Measurements from ENCODE around the gene NDRG4. TPM values are rescaled to one million over a fixed set of nuclear protein-coding genes. Genes with fewer than 3 reads are reported as not detected.

The NDRG4 gene
- total RNA-seq, 1 donor from 2014 or later, result 677 TPM

GRCh38 chr16:58506241-58507194 is 6.6 kb downstream of the NDRG4 start:
- peaks cover 8% of the 10 kb centered on the region for H3K4me1 Mint-ChIP-seq (ENCODE audit: low read depth, unreplicated experiment)
- no peaks in the 10 kb centered on the region for H3K36me3 Mint-ChIP-seq (ENCODE audit: unreplicated experiment)
- no peak overlapping the region for H3K27ac Mint-ChIP-seq (ENCODE audit: unreplicated experiment)
- TF ChIP-seq, protein P1, sequence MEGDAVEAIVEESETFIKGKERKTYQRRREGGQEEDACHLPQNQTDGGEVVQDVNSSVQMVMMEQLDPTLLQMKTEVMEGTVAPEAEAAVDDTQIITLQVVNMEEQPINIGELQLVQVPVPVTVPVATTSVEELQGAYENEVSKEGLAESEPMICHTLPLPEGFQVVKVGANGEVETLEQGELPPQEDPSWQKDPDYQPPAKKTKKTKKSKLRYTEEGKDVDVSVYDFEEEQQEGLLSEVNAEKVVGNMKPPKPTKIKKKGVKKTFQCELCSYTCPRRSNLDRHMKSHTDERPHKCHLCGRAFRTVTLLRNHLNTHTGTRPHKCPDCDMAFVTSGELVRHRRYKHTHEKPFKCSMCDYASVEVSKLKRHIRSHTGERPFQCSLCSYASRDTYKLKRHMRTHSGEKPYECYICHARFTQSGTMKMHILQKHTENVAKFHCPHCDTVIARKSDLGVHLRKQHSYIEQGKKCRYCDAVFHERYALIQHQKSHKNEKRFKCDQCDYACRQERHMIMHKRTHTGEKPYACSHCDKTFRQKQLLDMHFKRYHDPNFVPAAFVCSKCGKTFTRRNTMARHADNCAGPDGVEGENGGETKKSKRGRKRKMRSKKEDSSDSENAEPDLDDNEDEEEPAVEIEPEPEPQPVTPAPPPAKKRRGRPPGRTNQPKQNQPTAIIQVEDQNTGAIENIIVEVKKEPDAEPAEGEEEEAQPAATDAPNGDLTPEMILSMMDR (IDR thresholded peaks at IDR 0.05; ENCODE audit: partially characterized antibody, unreplicated experiment), result no peak
- H3K27me3 Mint-ChIP-seq (ENCODE audit: unreplicated experiment), result peaks cover 9% of the 10 kb centered on the region
- peaks cover 10% of the 10 kb centered on the region for H3K9me3 Mint-ChIP-seq (ENCODE audit: unreplicated experiment)
- no peak for DNase-seq
- no peak overlapping the region for H3K4me3 Mint-ChIP-seq (ENCODE audit: unreplicated experiment)

DNA sequence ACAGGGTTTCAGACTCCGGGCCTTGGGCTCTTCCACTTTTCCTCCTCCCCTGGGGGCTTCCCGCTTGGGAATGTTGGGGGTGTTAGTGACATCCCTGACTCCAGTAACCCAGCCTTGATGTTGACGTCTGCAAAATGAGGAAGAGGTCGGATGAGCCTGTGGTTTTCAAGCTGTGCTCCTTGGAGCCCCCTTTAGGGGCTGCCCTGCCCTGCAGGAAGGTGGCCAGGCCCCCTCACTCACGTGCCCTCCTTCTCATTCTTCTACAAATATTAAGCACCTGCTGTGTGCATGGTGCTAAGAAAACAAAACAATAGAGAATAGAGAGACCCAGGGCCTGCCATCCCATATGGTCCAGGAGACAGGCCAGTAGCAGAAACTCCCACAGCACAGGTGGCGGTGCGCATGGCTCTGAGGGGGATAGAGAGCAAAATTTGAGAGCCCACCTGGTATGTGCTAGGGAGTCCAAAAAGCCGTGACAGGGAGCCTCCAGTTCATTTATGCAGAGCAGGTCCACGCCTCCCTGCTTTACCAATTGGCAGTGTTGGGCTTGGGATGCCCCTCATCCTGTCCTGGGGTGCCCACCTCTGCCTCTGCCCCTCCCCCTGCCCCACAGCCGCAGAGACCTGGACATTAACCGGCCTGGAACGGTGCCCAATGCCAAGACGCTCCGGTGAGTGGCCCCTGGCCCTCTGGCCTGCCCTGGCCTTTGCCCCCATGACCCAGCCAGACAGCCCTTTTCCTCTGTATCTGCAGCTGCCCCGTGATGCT is 7.4 kb downstream of the NDRG4 start:
- Mint-ChIP-seq H3K27ac (ENCODE audit: unreplicated experiment) (no peak overlapping the region), H3K27me3 (ENCODE audit: unreplicated experiment) (peaks cover 12% of the 10 kb centered on the region), H3K9me3 (ENCODE audit: unreplicated experiment) (peaks cover 12% of the 10 kb centered on the region), H3K36me3 (ENCODE audit: unreplicated experiment) (no peaks in the 10 kb centered on the region), H3K4me1 (ENCODE audit: low read depth, unreplicated experiment) (peaks cover 15% of the 10 kb centered on the region), H3K4me3 (ENCODE audit: unreplicated experiment) (no peak overlapping the region)
- no peak for DNase-seq
- TF ChIP-seq, protein P1 (IDR thresholded peaks at IDR 0.05; ENCODE audit: partially characterized antibody, unreplicated experiment), result no peak

DNA sequence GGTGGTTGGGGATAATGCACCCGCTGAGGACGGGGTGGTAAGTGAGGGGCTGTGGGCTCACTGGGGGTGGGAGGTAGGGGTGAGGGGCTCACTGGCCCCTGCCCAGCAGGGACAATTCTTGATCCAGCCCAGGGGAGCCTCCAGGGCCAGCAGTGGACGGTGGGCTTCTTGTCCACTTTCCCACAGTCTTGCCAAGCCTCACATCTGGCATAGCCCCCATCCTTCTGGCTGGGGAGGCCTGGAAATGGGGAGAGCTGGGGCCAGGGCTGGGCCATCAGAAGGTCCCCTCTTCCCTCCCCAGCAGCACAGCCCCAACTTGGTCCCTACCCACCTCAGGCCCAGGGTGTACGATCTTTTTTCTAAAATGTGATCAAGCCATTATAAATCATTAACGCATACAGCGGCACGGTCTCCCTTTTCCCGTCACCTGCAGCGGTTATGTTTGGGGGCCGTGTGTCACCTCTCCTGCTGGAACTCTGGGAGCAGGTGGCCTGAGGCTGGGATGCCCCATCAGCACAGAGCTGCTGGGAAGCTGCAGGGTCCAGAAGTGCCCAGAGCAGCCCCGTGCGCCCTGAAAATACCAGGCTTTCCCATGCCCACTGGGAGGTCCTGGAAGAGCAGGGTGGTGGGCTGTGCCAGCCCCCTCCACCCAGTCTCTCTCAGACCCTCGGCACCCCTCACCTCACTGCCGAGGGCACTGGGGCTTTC is 8.2 kb downstream of the NDRG4 start:
- H3K27ac Mint-ChIP-seq (ENCODE audit: unreplicated experiment), result no peak overlapping the region
- DNase-seq, result no peak
- H3K4me3 Mint-ChIP-seq (ENCODE audit: unreplicated experiment), result no peak overlapping the region
- peaks cover 10% of the 10 kb centered on the region for H3K4me1 Mint-ChIP-seq (ENCODE audit: low read depth, unreplicated experiment)
- TF ChIP-seq, protein P1 (IDR thresholded peaks at IDR 0.05; ENCODE audit: partially characterized antibody, unreplicated experiment), result no peak
- H3K9me3 Mint-ChIP-seq (ENCODE audit: unreplicated experiment), result peaks cover 12% of the 10 kb centered on the region
- H3K36me3 Mint-ChIP-seq (ENCODE audit: unreplicated experiment), result no peaks in the 10 kb centered on the region
- H3K27me3 Mint-ChIP-seq (ENCODE audit: unreplicated experiment), result peaks cover 15% of the 10 kb centered on the region

DNA sequence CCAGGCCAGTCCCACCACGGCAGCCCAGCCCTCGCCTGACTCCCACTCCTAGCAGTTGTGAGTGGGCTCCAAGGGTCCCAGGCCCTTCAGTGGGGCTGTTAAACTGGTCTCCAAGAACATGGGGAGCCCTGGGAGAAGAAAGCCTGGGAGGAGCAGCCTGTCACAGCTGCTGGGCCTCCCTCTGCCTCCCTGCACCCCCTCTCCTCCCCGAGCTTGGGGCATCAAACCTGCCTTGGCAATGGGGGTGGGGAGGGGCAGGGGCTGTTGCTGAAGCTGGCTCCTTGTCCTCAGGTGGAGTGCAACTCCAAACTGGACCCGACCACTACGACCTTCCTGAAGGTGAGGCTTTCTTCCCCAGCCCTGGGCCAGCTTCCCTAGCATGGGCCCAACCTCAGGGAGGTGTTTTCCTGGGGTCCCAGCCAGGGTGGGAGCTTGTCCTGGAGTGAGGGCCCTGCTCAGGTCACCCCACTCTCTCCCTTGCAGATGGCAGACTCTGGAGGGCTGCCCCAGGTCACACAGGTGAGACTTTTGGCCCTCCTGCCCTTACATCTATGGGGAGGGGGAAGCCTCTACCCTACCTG is 8.8 kb downstream of the NDRG4 start:
- Mint-ChIP-seq H3K4me3 (ENCODE audit: unreplicated experiment) (no peak overlapping the region), H3K4me1 (ENCODE audit: low read depth, unreplicated experiment) (peaks cover 10% of the 10 kb centered on the region), H3K27ac (ENCODE audit: unreplicated experiment) (no peak overlapping the region), H3K27me3 (ENCODE audit: unreplicated experiment) (peaks cover 15% of the 10 kb centered on the region), H3K36me3 (ENCODE audit: unreplicated experiment) (no peaks in the 10 kb centered on the region), H3K9me3 (ENCODE audit: unreplicated experiment) (peaks cover 12% of the 10 kb centered on the region)
- TF ChIP-seq, protein P1 (IDR thresholded peaks at IDR 0.05; ENCODE audit: partially characterized antibody, unreplicated experiment), result no peak
- DNase-seq, result no peak

Data from glutamatergic neuron (in vitro differentiated cells).